ENCODE results near the gene GPRC5D.
A peak's percentile ranks its signal among the peaks of the same experiment; 100 is the strongest.

Gene GPRC5D

DNA sequence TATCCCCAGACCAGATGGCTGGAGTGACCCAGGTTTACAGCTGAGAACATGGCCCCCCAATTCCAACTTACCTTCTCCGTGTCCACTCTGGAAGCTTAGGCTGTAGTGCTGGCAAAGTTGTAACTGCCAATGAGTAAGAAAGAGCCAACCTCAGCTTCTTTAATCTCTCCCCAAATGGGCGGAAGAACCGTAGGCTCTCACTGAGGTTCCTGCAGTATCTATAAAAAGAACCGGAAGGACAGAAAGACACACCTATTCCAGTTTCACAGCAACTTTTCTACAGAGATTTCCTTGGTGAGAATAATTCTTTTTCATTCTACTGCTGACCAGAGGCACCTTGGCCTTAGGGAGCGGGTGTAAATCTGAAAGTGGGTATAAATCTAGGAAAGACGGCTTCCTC is at the start of gene GPRC5D:
Gene GPRC5D (minus strand): TSS at position 135 of the 400 bp plus-strand sequence. CDS start 1,786 bp downstream, outside the sequence.
- DNase-seq (ENCODE audit: low spot score): no peak

DNA sequence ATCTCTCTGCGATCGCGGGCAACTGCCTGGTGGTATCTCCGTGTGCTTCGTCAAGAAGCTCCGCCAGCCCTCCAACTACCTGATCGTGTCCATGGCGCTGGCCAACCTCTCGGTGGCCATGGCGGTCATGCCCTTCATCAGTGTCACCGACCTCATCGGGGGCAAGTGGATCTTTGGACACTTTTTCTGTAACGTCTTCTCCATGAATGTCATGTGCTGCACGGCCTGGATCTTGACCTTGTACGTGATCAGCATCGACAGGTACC is 49.7 kb upstream of the GPRC5D start:
- no peak for DNase-seq (ENCODE audit: low spot score)

DNA sequence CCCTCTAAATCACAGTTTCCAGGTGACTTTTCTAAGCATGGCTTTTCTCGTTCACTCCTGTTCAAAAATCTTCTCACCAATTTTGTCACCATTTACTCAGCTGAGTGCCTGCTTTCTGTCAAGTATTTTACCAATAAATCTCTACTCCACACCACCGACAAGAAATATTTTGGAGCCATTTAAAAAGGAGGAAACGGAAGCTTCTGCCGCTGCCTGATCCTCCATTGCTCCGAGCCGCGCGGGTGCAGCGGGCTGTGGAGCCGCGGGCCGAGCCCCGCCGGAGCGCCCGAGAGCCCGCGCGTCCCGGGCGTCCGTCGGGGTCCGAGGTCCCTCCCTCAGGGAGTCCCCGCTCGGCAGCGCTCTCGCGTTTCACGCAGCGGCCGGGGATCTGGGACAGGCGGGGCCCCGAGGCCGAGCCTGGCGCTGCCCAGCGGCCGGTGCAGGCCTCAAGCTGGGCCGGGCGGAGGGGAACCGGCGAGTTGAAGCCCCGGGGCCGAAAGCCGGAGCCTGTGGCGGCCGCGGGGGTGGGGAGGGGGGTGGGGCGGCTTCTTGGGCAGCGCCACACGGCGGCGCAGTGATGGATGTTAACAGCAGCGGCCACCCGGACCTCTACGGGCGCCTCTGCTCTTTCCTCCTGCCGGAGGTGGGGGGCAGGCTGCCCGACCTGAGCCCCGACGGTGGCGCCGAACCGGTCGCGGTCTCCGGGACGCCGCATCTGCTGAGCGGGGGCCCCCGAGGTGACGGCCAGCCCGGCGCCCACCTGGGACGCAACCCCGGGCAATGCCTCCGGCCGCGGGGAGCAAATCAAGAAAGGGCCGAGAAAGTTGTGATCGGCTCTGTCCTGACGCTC is 49.2 kb upstream of the GPRC5D start:
- DNase-seq (ENCODE audit: low spot score): peak; percentile 72

DNA sequence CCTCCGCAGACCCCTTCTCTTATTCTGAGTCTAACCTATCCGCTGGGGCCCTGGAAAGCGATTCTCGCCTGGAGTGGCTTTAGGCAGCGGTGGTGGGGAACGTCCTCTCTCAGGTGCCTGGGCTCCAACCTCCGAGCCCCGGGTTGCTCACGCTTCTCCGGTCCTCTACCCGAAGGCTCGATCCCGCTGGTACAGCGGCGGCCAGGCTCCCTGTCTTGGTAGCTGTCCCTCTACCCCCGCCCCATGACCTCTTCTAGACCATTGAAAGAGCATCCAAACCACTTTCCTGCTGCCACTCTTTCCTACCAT is 48.6 kb upstream of the GPRC5D start:
- peak; percentile 51 for DNase-seq (ENCODE audit: low spot score)

DNA sequence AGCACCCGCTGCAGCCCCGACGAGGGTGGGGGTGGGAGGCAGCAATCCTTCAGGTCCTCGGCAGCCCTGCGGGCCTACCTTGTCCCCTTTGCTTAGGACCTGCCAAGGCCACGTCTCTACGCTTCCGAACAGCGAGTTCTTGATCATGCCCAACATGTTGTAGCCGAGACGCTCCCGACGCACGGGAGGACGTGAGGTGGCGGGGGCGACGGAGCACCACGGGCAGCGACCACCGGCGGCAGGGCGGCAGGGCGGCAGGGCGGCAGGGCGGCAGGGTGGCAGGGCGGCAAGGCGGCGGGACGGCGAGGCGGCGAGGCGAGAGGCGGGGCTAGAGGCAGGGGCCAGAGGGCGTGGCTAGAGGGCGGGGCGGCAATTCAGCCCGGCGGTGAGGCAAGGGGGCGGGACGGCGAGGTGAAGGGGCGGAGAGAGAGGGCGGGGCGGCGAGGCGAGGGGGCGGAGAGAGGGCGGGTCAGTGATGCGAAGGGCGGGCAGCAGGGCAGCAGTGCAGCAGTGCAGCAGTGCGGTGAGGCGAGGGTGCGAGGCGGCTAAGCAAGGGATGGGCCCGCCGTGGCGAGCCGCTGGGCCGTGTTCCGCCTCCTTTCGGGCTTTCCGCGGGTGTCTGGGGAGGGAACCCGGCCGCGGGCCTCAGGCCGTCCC is 48.1 kb upstream of the GPRC5D start, which contains the start of gene HEBP1:
Gene HEBP1 (minus strand): TSS at position 307 of the 657 bp plus-strand sequence. CDS start 151 bp downstream, at position 156.
- peak; percentile 89 for DNase-seq (ENCODE audit: low spot score)

DNA sequence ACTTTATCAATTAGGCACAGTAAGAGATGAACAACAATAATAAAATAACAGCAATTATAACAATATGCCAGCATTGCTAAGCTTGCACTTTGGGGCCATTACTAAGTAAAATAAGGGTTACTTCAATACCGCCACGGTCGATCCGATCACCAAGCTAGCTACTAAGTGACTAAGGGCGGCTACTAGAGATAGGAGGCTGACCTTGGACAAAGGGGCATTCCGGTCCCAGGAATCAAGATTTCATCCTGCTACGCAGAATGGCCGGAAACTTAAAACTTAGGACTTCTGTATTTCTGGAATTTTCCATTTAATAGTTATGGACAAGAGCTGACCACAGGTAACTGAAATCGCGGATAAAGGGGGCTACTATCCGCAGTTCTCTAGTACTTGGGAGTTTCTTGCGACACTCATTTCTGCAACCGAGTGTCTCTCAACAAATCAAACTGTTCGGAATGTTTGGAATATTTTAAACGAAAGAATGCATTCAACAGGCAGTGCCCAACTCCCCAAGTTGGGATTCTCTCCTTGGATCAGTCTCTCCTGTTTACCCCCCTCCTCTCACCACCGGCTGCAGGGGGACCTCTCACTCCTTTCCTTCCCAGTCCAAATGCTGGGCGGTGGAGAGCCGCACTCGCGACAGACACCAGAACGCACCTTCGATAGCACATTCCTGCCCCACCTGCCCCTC is 47.4 kb upstream of the GPRC5D start:
- peak; percentile 54 for DNase-seq (ENCODE audit: low spot score)

DNA sequence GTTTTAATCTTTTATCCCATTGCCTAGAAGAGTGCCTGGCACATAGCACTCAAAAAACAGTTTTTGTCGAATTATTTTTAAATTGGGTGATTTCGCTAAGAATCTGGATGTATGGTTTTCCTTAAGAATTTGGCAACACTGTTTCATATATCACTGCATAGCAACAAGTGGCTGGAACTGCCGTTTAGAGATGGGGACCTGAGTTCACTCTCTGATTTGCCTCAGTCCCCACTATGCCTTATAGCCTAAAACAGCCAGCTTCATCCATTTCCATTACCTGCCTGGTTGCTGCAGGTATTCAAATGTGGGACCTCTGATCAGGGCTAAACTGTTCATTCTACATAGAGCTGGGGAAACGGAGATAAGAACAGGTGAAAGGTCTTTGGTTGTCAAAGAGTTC is 46.3 kb upstream of the GPRC5D start:
- DNase-seq (ENCODE audit: low spot score): no peak

DNA sequence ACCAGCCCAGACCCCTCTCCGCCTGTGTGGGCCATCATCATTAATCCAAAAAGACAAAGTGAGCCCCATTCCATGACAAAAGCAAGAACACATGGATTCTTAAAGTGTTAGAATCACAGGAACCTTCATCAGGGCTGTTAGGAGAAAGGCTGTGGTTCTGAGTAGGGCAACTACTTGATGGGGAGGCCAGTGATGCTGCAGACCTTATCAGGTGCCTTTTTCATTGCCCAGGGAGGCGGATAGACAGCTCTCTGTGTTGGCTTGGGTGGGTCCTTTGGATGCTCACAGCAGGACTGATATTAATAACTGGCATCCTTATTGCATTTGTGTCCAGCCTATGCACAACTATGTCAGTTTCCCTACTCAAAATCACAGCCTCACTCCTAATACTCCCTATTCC is 45.8 kb upstream of the GPRC5D start:
- DNase-seq (ENCODE audit: low spot score): no peak

DNA sequence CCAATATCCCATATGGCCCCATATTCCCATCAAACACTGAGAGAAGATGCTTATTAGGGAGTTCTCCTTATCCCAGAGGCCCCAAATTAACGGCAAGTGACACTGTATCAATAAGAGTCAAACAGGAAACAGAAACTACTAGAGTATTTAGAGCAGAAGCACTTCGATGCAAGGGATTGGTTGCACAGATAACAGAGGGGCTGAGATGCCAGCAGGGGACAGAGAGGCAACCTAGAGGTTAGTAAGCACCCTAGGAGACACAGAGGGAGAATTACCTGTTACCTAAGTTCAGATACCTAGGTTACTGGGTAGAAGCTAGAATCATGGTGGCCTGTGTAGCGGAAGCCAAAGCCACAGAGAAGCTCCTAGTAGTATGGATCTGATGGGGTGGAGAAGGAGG is 45.2 kb upstream of the GPRC5D start:
- DNase-seq (ENCODE audit: low spot score): no peak

DNA sequence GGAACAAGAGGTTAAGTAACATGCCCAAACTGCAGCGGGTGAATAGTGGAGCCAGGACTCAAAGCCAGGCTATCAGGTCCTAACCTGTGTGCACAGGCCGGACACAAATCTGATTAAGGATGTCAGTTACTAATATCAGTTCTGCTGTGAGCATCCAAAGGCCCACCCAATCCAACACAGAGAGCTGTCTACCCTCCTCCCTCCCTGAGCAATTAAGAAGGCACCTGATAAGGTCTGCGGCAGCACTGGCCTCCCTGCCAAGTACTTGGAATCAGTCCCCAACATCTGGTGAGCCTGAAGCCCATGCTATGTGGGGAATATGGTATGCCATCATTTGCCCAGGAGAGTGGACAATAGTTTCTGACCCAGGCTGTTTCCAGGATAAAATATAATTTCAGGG is 44.2 kb upstream of the GPRC5D start:
- no peak for DNase-seq (ENCODE audit: low spot score)

DNA sequence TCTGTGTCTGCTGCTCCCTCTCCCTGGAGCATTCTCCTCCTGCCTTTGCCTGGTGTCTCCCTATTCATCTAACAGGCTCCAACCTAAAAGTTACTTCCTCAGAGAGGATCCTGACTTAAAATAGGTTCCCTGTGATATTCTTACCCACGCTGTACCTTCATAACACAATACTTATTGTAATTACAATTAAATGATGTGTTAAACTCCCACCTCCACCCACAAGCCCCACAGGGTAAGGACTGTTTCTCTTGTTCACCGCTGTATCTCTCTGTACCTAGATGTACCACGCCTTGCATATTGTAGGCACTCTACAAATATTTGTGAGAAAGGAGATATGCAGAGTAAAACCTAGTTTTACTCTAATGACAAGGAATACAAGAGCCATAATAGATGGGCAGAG is 43.1 kb upstream of the GPRC5D start:
- no peak for DNase-seq (ENCODE audit: low spot score)

DNA sequence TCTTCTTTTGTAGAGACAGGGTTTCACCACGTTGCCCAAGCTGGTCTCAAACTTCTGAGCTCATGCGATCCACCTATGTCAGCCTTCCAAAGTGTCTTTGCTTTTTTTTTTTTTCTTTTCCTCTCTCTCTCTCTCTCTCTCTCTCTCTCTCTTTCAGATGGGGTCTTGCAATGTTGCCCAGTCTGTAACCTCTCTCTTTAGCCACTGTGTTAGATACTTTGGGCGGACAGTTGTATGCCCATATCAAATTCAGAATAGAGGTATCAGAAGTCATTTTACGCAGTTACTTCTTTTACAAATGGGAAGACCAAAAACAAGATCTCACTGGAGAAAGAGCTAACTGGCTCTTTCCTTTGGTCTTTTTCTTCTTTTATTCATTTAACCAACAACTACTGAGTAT is 41.4 kb upstream of the GPRC5D start:
- DNase-seq (ENCODE audit: low spot score): no peak

DNA sequence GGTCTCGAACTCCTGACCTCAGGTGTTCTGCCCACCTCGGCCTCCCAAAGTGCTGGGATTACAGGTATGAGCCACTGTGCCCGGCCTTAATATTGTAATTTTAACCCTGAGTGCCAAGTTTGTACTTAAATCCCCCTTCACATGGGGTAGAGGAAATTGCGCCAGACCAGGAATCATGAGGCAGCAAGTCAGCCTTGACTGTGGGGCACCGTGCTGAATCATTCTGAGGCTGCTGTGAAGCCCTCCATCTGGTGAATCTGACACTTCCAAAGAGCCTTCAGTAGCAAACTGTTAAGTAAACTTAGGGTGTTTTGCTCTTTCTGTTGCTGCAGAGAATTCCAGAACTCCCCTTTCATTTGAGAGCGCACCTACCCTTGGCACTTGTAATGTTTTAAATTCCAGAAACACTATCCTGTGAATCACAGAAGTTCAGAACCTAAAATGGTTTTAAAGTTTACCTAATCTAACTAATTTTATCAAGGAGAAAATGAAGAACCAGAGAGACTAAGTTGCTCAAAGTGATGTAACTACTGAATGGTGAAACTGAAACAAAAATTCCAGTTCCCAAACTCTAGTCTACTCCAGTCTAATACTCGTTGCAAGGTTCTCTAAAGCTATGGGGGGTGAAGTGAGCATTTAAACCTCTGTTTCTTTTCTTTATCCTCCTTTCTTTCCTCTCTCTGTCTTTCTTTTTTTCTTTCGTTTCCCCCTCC is 40.6 kb upstream of the GPRC5D start:
- no peak for DNase-seq (ENCODE audit: low spot score)

DNA sequence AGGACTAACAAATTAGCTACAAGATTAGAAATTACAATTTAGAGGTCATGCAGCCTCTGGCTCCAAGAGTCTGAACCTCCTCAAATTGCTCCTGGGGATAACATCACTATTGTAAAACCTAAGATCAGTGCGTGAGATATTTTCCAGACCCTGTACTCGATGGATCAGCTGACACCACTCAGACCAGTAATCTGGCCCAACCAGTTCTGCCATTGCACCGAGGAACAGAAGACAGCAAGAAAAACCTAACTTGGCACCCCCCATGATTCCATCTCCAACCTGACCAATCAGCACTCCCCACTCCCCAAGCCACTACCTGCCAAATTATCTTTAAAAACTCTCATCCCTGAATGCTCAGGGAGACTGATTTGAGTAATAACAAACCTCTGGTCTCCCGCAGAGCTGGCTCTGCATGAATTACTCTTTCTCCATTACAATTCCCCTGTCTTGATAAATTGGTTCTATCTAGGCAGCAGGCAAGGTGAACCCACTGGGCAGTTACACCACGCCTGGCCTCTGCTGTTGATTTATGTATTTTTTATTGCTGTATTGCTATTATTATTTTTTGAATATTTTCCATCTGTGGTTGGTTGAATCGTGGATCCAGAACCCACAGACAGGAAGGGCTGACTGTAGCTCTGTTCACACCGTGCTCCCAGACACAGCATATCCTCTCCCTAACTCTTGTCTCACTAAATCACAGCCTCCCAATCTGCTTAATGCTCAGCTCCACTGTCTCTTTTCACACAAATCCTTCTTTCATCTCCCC is 38.9 kb upstream of the GPRC5D start:
- DNase-seq (ENCODE audit: low spot score): no peak

DNA sequence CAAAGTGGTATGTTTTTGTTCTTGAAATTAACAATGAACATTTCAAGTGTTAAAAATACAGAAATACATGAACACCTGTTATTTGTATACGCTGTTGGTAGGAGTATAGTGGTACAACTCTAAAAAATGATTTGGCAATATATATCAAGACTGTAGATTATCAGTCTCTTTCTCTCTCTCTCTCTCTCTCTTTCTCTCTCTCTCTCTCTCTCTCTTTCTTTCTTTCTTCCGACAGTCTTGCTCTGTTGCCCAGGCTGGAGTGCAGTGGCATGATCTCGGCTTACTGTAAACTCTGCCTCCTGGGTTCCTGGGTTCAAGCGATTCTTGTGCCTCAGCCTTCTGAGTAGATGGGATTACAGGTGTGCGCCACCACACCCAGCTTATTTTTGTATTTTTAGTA is 35.5 kb upstream of the GPRC5D start:
- DNase-seq (ENCODE audit: low spot score): no peak

DNA sequence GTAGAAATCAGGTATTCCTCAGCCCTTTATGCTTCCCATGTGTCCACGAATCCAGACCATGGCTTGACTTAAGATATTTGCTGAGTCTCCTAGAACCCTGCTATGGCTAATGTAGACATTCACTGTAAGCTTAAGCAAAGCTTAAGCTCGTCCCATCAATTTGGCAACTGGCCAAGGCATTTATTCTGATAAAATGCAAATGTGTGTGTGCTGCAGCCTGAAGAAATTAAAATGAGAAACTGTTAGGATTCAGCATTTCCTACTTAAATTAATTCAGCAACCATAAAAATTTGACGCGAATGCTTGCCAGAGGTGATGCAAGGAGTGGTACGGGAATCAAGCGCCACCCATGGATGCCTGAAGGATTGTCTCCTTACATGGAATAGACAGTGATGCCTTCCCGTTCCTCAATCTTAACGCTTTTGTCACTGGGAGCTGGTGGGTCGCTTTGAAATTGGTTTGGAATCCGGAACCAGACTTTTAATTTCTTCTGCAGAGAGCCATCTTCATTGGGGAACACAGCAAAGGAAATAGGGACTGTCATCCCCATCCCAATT is 34.9 kb upstream of the GPRC5D start:
- DNase-seq (ENCODE audit: low spot score): no peak

DNA sequence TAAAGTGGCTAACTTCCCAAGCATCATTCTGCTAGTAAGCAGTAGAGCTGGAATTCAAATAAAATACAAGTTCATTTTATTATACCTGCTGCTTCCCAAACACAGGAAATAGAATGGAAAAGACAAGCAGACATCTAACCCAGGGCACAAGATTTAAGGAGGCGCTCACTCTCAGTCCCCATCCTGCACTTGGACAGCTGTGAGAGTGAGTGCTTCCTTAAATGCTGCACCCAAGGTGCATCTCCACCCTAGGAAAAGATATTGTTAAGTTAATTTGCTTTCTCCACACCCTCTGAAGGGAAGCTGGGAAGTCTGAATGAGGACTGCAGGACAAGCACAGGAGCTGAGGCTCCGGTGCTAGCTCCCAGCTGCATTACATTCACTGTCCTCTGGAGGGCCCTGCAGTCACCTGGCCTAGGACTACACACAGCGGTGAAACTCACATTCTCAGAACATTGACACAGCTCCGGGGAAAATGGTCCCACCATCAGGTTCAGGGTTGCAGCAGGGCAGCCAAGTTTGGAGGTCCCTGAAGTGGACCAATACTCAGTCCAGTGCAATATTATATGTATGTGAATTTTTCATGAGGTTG is 33.9 kb upstream of the GPRC5D start:
- DNase-seq (ENCODE audit: low spot score): peak; percentile 25

DNA sequence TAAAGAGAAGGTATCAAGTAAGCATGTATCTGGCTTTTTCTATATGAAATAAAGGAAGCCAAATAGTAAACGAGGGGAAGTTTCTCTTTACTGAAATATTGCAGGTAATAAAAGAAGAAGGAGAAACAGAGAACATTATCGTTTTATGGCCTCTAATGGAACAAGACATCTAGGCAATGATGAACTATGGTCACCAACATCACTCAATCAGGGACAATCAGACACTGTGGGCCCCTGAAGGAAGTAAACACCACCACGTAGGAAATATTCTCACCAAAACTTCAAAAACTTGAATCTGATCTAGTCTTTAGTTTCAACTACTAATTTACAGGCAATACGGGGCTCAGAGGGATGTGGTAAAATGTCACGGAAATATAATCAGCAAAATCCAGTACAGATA is 32.2 kb upstream of the GPRC5D start:
- DNase-seq (ENCODE audit: low spot score): no peak

DNA sequence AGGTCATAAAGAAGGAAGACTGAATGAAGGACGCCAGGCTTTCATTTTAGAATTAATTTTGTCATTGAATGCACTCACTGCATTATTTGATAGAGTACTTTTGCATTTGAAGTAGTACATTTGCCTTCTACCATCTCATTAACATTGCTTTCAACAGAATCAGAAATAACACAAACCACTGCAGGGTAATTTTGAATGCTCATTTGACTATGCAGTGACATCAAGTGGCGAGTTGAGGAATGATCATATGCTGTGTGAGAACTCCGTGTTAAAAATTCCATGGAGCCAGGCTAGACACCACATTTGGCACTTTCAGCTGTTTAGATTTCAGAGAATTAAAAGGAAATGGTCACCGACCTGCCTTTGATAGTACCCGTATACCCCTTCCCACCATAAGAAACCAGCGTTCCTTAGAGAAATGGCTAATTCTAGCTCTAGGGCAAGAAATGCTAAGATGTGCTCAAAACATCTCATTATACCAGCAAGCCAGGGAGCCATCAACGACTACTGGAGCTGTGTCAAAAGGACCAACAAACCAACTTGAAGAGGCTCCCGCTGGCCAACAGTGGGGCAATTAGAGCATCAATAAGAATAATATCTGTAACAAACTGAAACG is 31.6 kb upstream of the GPRC5D start:
- DNase-seq (ENCODE audit: low spot score): no peak

DNA sequence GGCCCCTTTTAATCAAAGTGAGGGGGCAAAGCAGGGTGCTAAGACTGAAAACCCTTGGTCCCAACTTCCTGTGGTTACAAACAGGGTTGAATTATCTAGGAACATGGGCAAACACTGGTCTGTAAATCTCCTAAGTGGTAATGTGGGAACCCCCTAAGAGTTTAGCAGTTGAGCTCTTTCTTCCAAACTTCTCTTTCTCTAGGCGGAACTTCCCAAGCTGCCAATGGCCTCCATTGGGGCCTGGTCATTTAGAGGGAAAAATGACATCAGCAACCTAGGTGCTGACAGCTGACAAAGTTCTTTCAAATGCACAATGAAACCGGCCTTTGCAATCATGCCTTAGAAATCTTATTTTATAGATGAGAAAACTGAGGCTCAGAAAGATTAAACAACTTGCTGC is 30.4 kb upstream of the GPRC5D start:
- DNase-seq (ENCODE audit: low spot score): no peak

DNA sequence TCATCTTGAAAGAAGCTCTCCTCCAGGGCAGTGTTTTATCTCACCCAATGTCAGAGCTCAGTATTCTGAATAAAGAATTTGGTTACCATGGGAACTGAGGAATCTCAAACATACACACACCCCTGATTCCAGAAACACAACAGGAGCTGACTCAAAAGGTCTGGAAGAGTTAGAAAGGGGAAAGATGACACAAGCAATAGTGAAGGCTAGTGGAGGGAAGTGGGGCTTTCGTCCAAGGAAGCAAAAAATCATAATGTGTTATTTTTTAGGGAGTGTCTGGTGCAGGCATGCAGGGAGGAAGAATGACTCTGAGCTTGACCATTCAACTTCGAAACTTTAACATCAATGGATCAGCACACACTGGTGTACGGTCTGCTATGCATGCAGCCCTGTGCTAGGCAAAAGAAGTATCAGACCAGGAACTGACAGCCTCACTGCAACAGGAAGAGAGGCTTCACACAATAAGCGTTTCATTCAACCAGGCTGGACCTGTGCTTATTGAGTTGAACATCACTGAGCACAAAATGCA is 27.8 kb upstream of the GPRC5D start:
- DNase-seq (ENCODE audit: low spot score): no peak

Data from HuH-7.5 (cell line).